Measurements from ENCODE around the gene MCF2L2.
"Not testable (repeated sequence)": the region's sequence is repeated elsewhere in the genome, so short reads cannot be mapped to it uniquely, and the experiment has no call there.

- TF ChIP-seq POLR2AphosphoS5 (IDR thresholded peaks at IDR 0.05; ENCODE audit: insufficient read depth in 1 of 2, low read depth in 1 of 2); POLR2A (IDR thresholded peaks at IDR 0.05); CTCF (IDR thresholded peaks at IDR 0.05): not testable (repeated sequence)
These were observed 47.3 kb upstream of the MCF2L2 start for GRCh38 chr3:183475764-183476162.

Data from vagina (tissue), 2 donors.